Measurements from ENCODE around the gene LRP1B.

LRP1B gene

GRCh38 chr2:140797718-140798117, 1333.1 kb downstream of the LRP1B start:
- ATAC-seq, result no peak
- TF ChIP-seq, protein P1, sequence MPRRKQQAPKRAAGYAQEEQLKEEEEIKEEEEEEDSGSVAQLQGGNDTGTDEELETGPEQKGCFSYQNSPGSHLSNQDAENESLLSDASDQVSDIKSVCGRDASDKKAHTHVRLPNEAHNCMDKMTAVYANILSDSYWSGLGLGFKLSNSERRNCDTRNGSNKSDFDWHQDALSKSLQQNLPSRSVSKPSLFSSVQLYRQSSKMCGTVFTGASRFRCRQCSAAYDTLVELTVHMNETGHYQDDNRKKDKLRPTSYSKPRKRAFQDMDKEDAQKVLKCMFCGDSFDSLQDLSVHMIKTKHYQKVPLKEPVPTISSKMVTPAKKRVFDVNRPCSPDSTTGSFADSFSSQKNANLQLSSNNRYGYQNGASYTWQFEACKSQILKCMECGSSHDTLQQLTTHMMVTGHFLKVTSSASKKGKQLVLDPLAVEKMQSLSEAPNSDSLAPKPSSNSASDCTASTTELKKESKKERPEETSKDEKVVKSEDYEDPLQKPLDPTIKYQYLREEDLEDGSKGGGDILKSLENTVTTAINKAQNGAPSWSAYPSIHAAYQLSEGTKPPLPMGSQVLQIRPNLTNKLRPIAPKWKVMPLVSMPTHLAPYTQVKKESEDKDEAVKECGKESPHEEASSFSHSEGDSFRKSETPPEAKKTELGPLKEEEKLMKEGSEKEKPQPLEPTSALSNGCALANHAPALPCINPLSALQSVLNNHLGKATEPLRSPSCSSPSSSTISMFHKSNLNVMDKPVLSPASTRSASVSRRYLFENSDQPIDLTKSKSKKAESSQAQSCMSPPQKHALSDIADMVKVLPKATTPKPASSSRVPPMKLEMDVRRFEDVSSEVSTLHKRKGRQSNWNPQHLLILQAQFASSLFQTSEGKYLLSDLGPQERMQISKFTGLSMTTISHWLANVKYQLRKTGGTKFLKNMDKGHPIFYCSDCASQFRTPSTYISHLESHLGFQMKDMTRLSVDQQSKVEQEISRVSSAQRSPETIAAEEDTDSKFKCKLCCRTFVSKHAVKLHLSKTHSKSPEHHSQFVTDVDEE (CRISPR knock-in tag; IDR thresholded peaks at IDR 0.05), result no peak

GRCh38 chr2:140791802-140792201, 1339.0 kb downstream of the LRP1B start:
- ATAC-seq, result no peak

DNA sequence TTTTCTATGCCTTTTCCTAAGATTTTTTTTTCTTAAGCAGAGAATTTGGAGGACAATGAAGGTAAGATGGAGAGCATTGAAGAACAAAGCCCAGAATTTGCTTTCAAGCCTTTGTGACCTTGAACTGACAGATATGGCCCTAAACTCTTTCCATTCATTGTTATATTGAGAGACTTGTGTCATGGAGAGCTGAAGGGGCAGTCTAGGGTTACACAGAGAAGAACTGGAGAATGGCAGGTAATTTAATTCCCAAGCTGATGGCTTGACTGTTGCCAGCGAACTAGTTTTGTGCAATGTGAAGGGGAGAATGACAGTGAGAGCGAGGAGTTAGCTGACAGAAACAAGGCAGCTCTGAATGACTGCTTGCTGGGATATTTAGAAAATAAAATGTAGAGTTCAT, 1344.2 kb downstream of the LRP1B start:
- ATAC-seq, result no peak
- no peak for TF ChIP-seq ZNF565 (CRISPR knock-in tag; conservative IDR thresholded peaks at IDR 0.05; ENCODE audit: low read depth)
- no peak for TF ChIP-seq CSRNP3 (CRISPR knock-in tag; IDR thresholded peaks at IDR 0.05)
- TF ChIP-seq CSDC2 (CRISPR knock-in tag; IDR thresholded peaks at IDR 0.05), result no peak
- TF ChIP-seq PATZ1 (CRISPR knock-in tag; IDR thresholded peaks at IDR 0.05; ENCODE audit: borderline replicate concordance), result no peak
- TF ChIP-seq PPARA (CRISPR knock-in tag; IDR thresholded peaks at IDR 0.05; ENCODE audit: borderline replicate concordance), result no peak
- TF ChIP-seq OSR1 (CRISPR knock-in tag; IDR thresholded peaks at IDR 0.05), result no peak
- no peak for TF ChIP-seq ZNF8 (CRISPR knock-in tag; IDR thresholded peaks at IDR 0.05)
- TF ChIP-seq GLIS3 (CRISPR knock-in tag; IDR thresholded peaks at IDR 0.05), result no peak
- TF ChIP-seq ZFP30 (CRISPR knock-in tag; IDR thresholded peaks at IDR 0.05), result no peak
- TF ChIP-seq, protein P1 (CRISPR knock-in tag; IDR thresholded peaks at IDR 0.05), result no peak
- no peak for TF ChIP-seq SNAI2 (CRISPR knock-in tag; IDR thresholded peaks at IDR 0.05)
- no peak for TF ChIP-seq ARNTL (CRISPR knock-in tag; IDR thresholded peaks at IDR 0.05; ENCODE audit: borderline replicate concordance, low read depth)
- no peak for TF ChIP-seq ESRRG (CRISPR knock-in tag; IDR thresholded peaks at IDR 0.05)
- no peak for TF ChIP-seq ZC3H10 (CRISPR knock-in tag; IDR thresholded peaks at IDR 0.05)
- TF ChIP-seq TCF4 (CRISPR knock-in tag; IDR thresholded peaks at IDR 0.05; ENCODE audit: borderline replicate concordance), result no peak

More at GRCh38 chr2:140791802-140792201, 1339.0 kb downstream of the LRP1B start:
- TF ChIP-seq ESRRG (CRISPR knock-in tag; IDR thresholded peaks at IDR 0.05), result no peak
- TF ChIP-seq GLIS3 (CRISPR knock-in tag; IDR thresholded peaks at IDR 0.05), result no peak
- TF ChIP-seq TOX (CRISPR knock-in tag; IDR thresholded peaks at IDR 0.05; ENCODE audit: borderline replicate concordance), result no peak
- TF ChIP-seq ZFP3 (CRISPR knock-in tag; IDR thresholded peaks at IDR 0.05), result no peak
- TF ChIP-seq OSR1 (CRISPR knock-in tag; IDR thresholded peaks at IDR 0.05), result no peak
- no peak for TF ChIP-seq RARB (CRISPR knock-in tag; IDR thresholded peaks at IDR 0.05)

- no peak for TF ChIP-seq CSDC2 (CRISPR knock-in tag; IDR thresholded peaks at IDR 0.05)
- TF ChIP-seq ZFP30 (CRISPR knock-in tag; IDR thresholded peaks at IDR 0.05), result no peak
- TF ChIP-seq OSR1 (CRISPR knock-in tag; IDR thresholded peaks at IDR 0.05), result no peak
- TF ChIP-seq, protein P2, sequence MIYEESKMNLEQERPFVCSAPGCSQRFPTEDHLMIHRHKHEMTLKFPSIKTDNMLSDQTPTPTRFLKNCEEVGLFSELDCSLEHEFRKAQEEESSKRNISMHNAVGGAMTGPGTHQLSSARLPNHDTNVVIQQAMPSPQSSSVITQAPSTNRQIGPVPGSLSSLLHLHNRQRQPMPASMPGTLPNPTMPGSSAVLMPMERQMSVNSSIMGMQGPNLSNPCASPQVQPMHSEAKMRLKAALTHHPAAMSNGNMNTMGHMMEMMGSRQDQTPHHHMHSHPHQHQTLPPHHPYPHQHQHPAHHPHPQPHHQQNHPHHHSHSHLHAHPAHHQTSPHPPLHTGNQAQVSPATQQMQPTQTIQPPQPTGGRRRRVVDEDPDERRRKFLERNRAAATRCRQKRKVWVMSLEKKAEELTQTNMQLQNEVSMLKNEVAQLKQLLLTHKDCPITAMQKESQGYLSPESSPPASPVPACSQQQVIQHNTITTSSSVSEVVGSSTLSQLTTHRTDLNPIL (CRISPR knock-in tag; IDR thresholded peaks at IDR 0.05; ENCODE audit: low read depth), result no peak
- ATAC-seq, result no peak
Measured at GRCh38 chr2:140775411-140775810, 1355.4 kb downstream of the LRP1B start.

Data from SK-N-SH treated with all-trans-retinoic acid at 6 μM for 48 hours (cell line).